Calu3 (cell line): ENCODE measurements around the gene ZC3H18. TPM values are rescaled to one million over a fixed set of nuclear protein-coding genes. Genes with fewer than 3 reads are reported as not detected.

Source experiments
- BruUV-seq: library from RNA; stranded (reverse); fragments of 400-500 nt; replicated peaks from 2 replicates; lab custom pipeline; 2021; lab: Mats Ljungman, UMichigan
- CTCF ChIA-PET: fragments of 300-600 bp; sonication (Branson Sonifier 250); formaldehyde crosslinking; loops from one replicate; lab custom pipeline; 2022; ENCODE audit warnings: antibody characterized with exemption; lab: Charles Lee
- DNase-seq: peaks from one replicate; pipeline ENCODE4 v3.0.0; 2022
- H3K27ac Mint-ChIP-seq: one replicate; pipeline ENCODE4 v1.8.0; 2022; ENCODE audit warnings: mixed read lengths; ENCODE audit not compliant: unreplicated experiment
- H3K27me3 Mint-ChIP-seq: one replicate; pipeline ENCODE4 v1.8.0; 2022; ENCODE audit warnings: mixed read lengths; ENCODE audit not compliant: unreplicated experiment
- H3K36me3 Mint-ChIP-seq: one replicate; pipeline ENCODE4 v1.8.0; 2022; ENCODE audit warnings: mild to moderate bottlenecking, moderate library complexity, mixed read lengths; ENCODE audit not compliant: insufficient read depth, unreplicated experiment
- H3K4me1 Mint-ChIP-seq: one replicate; pipeline ENCODE4 v1.8.0; 2022; ENCODE audit warnings: mild to moderate bottlenecking, low read depth, mixed read lengths; ENCODE audit not compliant: unreplicated experiment
- H3K4me3 Mint-ChIP-seq: one replicate; pipeline ENCODE4 v1.8.0; 2022; ENCODE audit warnings: mild to moderate bottlenecking, low read depth, moderate library complexity, mixed read lengths; ENCODE audit not compliant: unreplicated experiment
- H3K9me3 Mint-ChIP-seq: one replicate; pipeline ENCODE4 v1.8.0; 2022; ENCODE audit warnings: low read depth, mixed read lengths; ENCODE audit not compliant: unreplicated experiment
- CTCF ChIP-seq: fragments of 200-600 bp; IDR thresholded peaks from one replicate; pipeline ENCODE4 v1.8.0; 2022; ENCODE audit warnings: antibody characterized with exemption; ENCODE audit not compliant: unreplicated experiment
- intact Hi-C: fragments of 100-400 bp; cut with micrococcal nuclease; formaldehyde crosslinking; loops from one replicate; pipeline ENCODE4 v1.10.0; 2022; ENCODE audit not compliant: unreplicated experiment
- total RNA-seq: library from RNA; stranded (reverse); gene quantifications from 2 replicates; pipeline ENCODE4 v1.2.3, GENCODE V29; 2022

The ZC3H18 gene
- total RNA-seq, 1 experiment from 2014 or later: 85.7 TPM

DNA sequence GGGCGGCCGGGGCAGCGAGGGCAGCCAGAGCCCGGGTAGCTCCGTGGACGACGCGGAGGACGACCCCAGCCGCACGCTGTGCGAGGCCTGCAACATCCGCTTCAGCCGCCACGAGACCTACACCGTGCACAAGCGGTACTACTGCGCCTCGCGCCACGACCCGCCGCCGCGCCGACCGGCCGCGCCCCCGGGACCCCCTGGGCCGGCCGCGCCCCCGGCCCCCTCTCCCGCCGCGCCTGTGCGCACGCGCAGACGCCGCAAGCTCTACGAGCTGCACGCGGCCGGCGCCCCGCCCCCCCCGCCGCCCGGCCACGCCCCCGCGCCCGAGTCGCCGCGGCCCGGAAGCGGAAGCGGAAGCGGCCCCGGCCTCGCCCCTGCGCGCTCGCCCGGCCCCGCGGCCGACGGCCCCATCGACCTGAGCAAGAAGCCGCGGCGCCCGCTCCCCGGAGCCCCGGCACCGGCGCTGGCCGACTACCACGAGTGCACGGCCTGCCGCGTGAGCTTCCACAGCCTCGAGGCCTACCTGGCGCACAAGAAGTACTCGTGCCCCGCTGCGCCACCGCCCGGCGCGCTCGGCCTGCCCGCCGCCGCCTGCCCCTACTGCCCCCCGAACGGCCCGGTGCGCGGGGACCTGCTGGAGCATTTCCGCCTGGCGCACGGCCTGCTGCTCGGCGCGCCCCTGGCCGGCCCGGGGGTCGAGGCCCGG, 36.1 kb upstream of the ZC3H18 start:
- CTCF ChIA-PET: no interaction called here
- no peaks in the 10 kb centered on the region for H3K9me3 Mint-ChIP-seq
- no peaks in the 10 kb centered on the region for H3K4me1 Mint-ChIP-seq
- H3K27ac Mint-ChIP-seq: no peak overlapping the region
- H3K4me3 Mint-ChIP-seq: no peak overlapping the region
- intact Hi-C loops: no loop called here
- H3K27me3 Mint-ChIP-seq: peaks cover 28% of the 10 kb centered on the region
- BruUV-seq: no TSS peak
- no peak for DNase-seq
- H3K36me3 Mint-ChIP-seq: no peaks in the 10 kb centered on the region
- TF ChIP-seq CTCF: no peak

GRCh38 chr16:88534638-88535190, 35.5 kb upstream of the ZC3H18 start:
- Mint-ChIP-seq H3K27ac (no peak overlapping the region), H3K9me3 (no peaks in the 10 kb centered on the region), H3K27me3 (peaks cover 35% of the 10 kb centered on the region), H3K36me3 (no peaks in the 10 kb centered on the region), H3K4me3 (no peak overlapping the region), H3K4me1 (no peaks in the 10 kb centered on the region)
- intact Hi-C loops: no loop called here
- no peak for DNase-seq
- no peak for TF ChIP-seq CTCF
- CTCF ChIA-PET: no interaction called here
- BruUV-seq: no TSS peak

DNA sequence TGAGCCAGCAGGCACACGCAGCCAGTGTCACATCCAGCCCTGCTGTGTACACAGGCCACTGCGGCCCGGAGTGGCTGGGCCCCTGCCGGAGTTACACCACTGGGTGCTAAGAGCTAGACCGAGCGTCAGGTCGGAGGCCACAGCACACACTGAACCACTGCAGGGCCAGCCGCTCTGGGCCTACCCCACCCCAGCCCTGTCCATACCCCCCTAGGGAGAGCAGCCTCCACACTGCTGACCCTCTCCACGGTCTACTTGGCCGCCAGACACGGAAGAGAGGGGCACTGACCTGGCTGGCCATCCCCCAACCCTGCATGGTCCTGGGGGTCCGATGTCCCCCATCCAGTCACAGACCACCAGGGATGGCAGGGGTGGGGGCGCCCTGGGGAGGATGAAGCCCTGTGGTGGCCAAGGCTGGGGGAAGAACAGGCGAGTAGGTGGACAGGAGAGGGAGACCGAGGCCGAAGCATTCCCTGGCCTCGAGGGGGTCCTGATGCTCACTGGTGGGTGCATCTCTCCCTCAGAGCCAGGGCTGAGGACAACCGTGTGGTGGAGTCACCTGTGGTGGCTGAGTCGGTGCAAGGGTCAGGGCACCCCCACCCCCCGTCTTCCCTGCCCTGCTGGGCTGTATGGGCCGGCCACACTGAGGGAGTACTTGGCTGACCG, 34.9 kb upstream of the ZC3H18 start:
- no peaks in the 10 kb centered on the region for H3K4me1 Mint-ChIP-seq
- H3K27ac Mint-ChIP-seq: no peak overlapping the region
- BruUV-seq: no TSS peak
- no peaks in the 10 kb centered on the region for H3K36me3 Mint-ChIP-seq
- no peak for DNase-seq
- TF ChIP-seq CTCF: no peak
- no peaks in the 10 kb centered on the region for H3K9me3 Mint-ChIP-seq
- no peak overlapping the region for H3K4me3 Mint-ChIP-seq
- peaks cover 41% of the 10 kb centered on the region for H3K27me3 Mint-ChIP-seq
- CTCF ChIA-PET: no interaction called here
- intact Hi-C loops: no loop called here

- Mint-ChIP-seq H3K4me1 (no peaks in the 10 kb centered on the region), H3K27me3 (peaks cover 46% of the 10 kb centered on the region), H3K27ac (no peak overlapping the region), H3K9me3 (no peaks in the 10 kb centered on the region), H3K36me3 (no peaks in the 10 kb centered on the region), H3K4me3 (no peak overlapping the region)
- CTCF ChIA-PET: no interaction called here
- BruUV-seq: no TSS peak
- no peak for DNase-seq
- intact Hi-C loops: no loop called here
- TF ChIP-seq CTCF: no peak
Measured at GRCh38 chr16:88535857-88536222, 34.4 kb upstream of the ZC3H18 start.
